ENCODE results near the gene GALNT15.

Gene GALNT15

DNA sequence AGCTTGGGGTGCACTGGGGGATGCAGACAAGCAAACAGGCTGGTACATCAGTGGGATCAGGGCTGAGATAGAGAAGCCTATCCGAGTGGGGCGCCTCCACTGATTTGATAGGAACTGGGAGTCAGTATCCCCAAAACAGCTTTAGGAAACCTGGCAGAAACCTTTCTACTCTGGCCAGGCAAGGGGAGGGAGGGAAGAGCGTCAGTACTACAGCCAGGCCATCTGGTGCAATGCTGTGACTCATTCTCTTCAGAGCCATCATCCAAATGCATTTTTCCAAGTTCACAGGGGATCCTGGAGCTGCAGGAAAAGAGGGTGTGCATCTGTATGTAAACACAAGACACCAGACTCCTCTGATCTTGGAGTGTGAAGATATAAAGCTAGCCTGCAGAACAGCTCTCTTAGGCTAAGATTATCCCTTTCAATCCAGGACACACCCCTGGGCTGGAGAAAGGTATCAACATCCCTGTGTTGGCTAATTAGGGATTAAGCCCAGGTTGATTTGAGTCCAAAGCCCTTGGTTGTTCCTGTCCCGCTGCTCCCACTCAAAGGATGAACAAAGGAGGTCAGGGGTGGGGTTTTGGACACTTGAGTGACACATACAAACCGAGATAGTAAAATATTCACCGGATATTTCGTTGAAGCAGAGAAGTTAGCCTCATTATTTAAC is 9.3 kb downstream of the GALNT15 start:
- no peak overlapping the region for H3K4me3 Mint-ChIP-seq
- peaks cover 4% of the 10 kb centered on the region for H3K4me1 Mint-ChIP-seq
- no peaks in the 10 kb centered on the region for H3K36me3 Mint-ChIP-seq (ENCODE audit: low read depth)
- H3K9me3 Mint-ChIP-seq, result no peaks in the 10 kb centered on the region
- TF ChIP-seq CTCF (IDR thresholded peaks at IDR 0.05; ENCODE audit: unreplicated experiment in 3 of 3), result no peak
- peaks cover 24% of the 10 kb centered on the region for H3K27me3 Mint-ChIP-seq (ENCODE audit: low read depth)
- no peak overlapping the region for H3K27ac Mint-ChIP-seq

DNA sequence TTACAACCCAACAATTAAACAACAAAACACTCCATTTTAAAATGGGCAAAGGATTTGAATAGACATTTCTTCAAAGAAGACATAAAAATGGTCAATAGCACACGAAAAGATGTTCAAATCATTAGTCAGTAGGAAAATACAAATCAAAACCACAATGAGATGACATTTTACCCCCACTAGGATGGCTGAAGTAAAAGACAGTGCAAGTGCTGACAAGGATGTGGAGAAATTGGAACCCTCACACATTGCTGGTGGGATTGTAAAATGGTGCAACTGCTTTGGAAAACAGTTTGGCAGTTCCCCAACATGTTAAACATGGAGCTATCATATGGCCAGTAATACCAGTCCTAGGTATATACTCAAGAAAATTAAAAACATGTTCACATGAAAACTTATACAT is 11.6 kb downstream of the GALNT15 start:
- peaks cover 11% of the 10 kb centered on the region for H3K27me3 Mint-ChIP-seq (ENCODE audit: low read depth)
- no peak overlapping the region for H3K27ac Mint-ChIP-seq
- peaks cover 9% of the 10 kb centered on the region for H3K4me1 Mint-ChIP-seq
- no peaks in the 10 kb centered on the region for H3K36me3 Mint-ChIP-seq (ENCODE audit: low read depth)
- no peak for TF ChIP-seq CTCF (IDR thresholded peaks at IDR 0.05; ENCODE audit: unreplicated experiment in 3 of 3)
- H3K4me3 Mint-ChIP-seq, result no peak overlapping the region
- no peaks in the 10 kb centered on the region for H3K9me3 Mint-ChIP-seq

GRCh38 chr3:16186565-16186964 is 12.1 kb downstream of the GALNT15 start:
- TF ChIP-seq CTCF (IDR thresholded peaks at IDR 0.05; ENCODE audit: unreplicated experiment in 3 of 3), result no peak
- Mint-ChIP-seq H3K27ac (no peak overlapping the region), H3K27me3 (ENCODE audit: low read depth) (peaks cover 11% of the 10 kb centered on the region), H3K4me3 (no peak overlapping the region), H3K36me3 (ENCODE audit: low read depth) (no peaks in the 10 kb centered on the region), H3K9me3 (no peaks in the 10 kb centered on the region), H3K4me1 (peaks cover 10% of the 10 kb centered on the region)

- Mint-ChIP-seq H3K9me3 (no peaks in the 10 kb centered on the region), H3K36me3 (ENCODE audit: low read depth) (no peaks in the 10 kb centered on the region), H3K4me1 (peaks cover 13% of the 10 kb centered on the region), H3K27me3 (ENCODE audit: low read depth) (peaks cover 11% of the 10 kb centered on the region), H3K27ac (no peak overlapping the region), H3K4me3 (no peak overlapping the region)
- TF ChIP-seq CTCF (IDR thresholded peaks at IDR 0.05; ENCODE audit: unreplicated experiment in 3 of 3), result no peak
Observed at GRCh38 chr3:16187213-16187790, 12.8 kb downstream of the GALNT15 start.

GRCh38 chr3:16188071-16188470 is 13.6 kb downstream of the GALNT15 start:
- Mint-ChIP-seq H3K4me3 (no peak overlapping the region), H3K27me3 (ENCODE audit: low read depth) (peaks cover 9% of the 10 kb centered on the region), H3K9me3 (no peaks in the 10 kb centered on the region)

More at GRCh38 chr3:16188071-16188470, 13.6 kb downstream of the GALNT15 start:
- TF ChIP-seq CTCF (IDR thresholded peaks at IDR 0.05; ENCODE audit: unreplicated experiment in 3 of 3), result no peak
- peaks cover 16% of the 10 kb centered on the region for H3K4me1 Mint-ChIP-seq
- H3K36me3 Mint-ChIP-seq (ENCODE audit: low read depth), result no peaks in the 10 kb centered on the region
- H3K27ac Mint-ChIP-seq, result no peak overlapping the region

Measured in nephron (organoid).